Kidney tubule cell (primary cell): ENCODE measurements around the gene DIP2A.
"Not testable (repeated sequence)": the region's sequence is repeated elsewhere in the genome, so short reads cannot be mapped to it uniquely, and the experiment has no call there.

Source experiments
- DNase-seq: peaks from one replicate; pipeline ENCODE4 v3.0.0-alpha.2; 2018; ENCODE audit warnings: low spot score

The DIP2A gene

DNA sequence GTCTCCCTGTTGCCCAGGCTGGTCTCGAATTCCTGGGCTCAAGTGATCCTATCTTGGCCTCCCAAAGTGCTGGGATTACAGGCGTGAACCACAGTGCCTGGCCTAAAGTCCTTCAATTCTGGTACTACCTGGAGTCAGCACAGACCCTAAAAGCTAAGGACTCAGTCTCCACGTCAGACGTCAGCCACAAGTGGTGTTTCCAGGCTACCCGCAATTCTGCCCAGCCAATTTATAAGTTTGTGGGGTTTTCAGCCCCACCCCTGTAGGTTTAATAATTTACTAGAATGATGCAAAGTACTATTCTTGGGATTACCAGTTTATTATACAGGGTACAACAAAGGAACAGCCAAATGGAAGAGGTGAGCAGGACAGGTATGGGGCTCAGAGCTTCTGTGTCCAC, 10.6 kb upstream of the DIP2A start:
- peak; percentile 10 for DNase-seq

- not testable (repeated sequence) for DNase-seq
Observed at GRCh38 chr21:46448855-46449254, 9.8 kb upstream of the DIP2A start.

GRCh38 chr21:46452710-46453109, 6.0 kb upstream of the DIP2A start:
- DNase-seq = peak; percentile 47

- no peak for DNase-seq
Observed at GRCh38 chr21:46454142-46454541, 4.5 kb upstream of the DIP2A start.

GRCh38 chr21:46454634-46455390, 3.9 kb upstream of the DIP2A start:
- no peak for DNase-seq

DNA sequence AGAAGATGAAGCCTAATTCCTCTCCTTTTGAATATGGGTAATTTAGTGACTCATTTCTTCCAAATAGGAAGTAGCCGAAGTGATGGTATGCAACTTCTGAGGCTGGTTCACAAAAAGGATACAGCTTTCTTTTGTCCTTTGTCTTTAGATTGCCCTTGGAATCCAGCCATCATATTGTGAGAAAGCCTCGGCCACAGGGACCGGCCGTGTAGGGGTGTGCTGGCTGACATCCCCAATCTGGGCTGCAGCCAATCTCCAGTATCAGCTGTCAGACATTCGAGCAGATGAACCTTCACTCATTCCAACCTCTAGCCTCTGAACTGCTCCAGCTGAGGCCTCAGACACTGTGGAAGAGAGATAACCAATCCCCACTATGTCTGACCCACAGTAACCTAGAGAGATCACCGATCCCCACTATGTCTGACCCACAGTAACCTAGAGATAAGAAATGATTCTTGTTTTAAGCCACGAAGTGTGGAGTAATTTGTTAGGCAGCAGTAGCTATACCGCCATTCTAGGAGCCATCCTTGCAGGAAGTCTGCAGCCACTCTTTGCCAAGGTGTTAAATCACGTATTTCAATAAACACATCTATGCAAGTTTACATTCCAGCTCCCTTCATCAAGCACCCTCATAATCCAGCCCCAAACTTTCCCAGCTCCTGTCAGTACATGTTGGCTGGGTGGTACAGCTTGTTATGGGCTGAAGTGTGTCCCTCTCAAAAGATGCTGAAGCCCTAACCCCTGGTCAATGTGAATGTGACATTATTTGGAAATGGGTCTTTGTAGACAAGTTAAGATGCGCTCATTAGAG, 2.9 kb upstream of the DIP2A start:
- no peak for DNase-seq

- DNase-seq = no peak
Observed at GRCh38 chr21:46456750-46457149, 1.9 kb upstream of the DIP2A start.

GRCh38 chr21:46457801-46458314, 833 bp upstream of the DIP2A start:
- DNase-seq = peak; percentile 46

GRCh38 chr21:46459024-46459355, 299 bp downstream of the DIP2A start:
- no peak for DNase-seq

DNA sequence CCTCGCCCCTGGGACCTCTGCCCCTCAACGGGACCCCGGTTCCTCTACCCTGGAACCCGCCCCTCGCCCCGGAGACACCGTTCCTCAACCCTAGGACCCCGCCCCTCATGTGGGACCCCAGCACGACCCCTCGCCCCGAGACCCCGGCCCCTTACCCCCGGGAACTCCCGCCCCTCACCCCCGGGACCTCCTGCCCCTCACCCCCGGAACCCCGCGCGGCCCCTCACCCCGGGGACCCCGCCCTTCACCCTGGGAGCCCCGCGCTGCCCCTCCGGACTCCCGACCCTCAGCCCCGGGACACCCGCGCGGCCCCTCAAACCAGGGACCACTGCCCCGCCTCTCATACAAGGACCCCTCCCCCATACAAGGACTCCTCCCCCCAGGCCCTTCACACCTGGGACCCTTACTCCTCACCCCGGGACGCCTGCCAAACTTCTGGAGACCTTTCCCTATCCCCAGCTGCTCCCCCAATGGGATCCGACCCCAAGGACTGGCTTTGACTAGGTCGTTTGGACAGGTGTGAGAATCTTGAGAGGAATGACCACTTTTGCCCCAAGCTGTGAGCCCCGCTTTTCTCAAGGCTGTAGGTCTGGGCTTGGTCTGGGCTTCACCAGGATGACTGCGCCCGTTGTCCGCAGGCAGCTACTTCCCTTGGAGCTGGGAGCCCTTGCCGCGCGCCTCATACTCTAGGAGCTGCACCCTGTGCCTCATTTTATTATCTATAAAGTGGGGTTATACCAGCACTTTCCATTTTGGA, 843 bp downstream of the DIP2A start:
- DNase-seq = peak; percentile 47

DNA sequence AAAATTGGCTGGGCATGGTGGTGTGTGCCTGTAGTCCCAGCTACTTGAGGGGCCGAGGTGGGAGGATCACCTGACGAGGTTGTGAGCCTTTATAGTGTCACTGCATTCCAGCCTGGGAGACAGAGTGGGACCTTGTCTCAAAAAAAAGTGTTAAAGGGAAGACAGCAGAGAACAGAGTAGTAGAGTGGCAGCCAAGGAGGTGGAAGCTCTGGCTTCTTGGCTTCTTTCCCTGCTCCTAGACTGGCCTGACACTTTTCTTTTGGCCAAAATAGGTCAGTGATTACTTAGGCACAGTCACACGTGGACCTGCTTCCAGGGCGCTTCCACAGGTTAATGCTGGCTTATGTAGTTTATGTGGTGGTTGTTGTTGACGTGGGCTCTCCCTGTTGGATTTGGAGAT, 3.2 kb downstream of the DIP2A start:
- DNase-seq = no peak

DNA sequence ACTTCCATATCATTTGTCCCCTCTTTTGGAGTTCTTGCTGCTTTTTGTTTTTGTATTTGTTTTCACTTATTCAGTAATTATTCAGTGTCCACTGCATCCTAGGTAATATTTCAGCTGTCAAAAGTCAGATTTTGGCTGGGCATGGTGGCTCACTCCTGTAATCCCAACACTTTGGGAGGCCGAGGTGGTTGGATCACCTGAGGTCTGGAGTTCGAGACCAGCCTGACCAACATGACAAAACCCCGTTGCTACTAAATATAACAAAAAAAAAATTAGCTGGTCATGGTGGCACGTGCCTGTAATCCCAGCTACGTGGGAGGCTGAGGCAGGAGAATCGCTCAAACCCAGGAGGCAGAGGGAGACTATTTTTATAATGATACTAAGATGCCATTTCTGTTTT, 6.5 kb downstream of the DIP2A start:
- DNase-seq = not testable (repeated sequence)

- no peak for DNase-seq
Observed at GRCh38 chr21:46465651-46466050, 7.0 kb downstream of the DIP2A start.

DNA sequence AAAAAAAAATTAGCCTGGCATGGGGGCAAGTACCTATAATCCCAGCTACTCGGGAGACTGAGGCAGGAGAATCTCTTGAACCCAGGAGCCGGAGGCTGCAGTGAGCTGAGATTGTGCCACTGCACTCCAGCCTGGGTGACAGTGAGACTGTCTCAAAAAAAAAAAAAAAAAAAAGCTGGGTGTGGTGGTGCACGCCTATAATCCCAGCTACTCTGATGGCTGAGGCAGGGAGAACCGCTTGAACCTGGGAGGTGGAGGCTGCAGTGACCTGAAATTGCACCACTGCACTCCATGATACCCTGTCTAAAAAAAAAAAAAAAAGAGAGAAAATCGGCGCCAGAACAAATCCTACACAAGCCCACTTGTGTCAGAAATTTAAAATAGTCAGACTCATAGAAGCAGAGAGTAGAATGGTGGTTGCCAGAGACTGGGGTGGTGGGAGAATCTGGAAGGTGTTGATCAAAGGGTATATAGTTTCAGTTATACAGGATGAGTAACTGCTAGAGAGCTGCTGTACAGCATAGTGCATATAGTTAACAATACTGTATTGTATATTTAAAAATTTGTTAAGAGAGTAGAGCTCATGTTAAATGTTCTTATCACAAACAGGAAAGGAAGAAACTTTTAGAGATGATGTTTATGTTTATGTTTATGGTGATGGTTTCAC, 9.6 kb downstream of the DIP2A start:
- no peak for DNase-seq

DNA sequence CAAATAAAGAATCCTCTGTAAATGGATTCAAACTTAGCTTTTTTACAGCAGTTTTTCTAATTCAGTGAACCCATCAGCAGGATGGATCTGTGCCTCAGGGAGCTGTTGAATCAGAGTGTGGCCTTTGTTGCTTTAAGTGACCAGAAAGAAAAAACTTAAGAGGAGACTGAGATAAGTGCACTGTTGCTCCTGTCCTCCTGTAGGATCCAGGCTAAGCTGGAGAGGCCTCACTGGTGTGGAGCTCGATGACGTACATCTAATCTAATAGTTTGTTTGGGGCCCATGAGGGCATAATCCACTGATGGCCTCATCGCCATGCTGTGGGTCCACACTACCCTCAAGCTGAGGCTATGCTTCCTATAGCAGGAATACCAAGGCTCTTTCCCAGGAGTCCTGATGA, 10.6 kb downstream of the DIP2A start:
- DNase-seq = no peak

DNA sequence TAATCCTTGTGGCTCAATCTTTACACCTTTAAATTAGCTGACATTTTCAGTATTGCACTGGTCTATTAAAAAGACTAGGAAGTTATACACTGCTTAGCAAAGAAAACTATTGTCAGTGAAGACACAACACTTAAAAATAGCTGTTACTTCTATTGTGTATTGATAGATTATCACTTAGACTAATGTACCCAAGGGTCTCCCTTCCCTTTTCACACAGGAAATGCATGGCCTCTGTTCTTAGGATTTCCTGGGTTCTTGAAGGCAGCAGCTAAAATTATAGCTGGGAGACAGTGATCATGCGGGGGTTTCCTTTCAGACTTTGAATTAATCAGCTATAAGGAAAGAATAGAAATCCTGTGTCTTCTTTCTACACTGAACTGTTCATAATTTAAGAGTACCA, 12.8 kb downstream of the DIP2A start:
- DNase-seq = no peak

DNA sequence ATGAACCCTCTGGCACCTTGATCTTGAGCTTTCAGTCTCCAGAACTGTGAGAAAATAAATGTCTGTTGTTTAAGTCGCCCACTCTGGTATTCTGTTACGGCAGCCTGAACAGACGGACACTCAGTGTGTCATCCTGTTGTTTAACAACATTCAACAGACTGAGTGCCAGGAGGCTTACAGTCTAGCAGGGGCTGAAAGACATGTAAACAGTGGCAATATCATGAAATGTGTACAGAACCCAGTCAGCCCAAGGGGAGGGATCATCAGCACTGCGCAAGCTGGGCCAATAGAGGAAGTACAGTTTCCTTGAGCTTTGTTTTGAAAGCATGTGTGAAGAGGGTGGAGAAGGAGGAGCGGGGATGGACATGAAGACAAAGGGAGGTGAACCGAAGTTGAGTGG, 13.6 kb downstream of the DIP2A start:
- no peak for DNase-seq

- DNase-seq = no peak
Observed at GRCh38 chr21:46474382-46474781, 15.7 kb downstream of the DIP2A start.

- no peak for DNase-seq
Observed at GRCh38 chr21:46475296-46475695, 16.6 kb downstream of the DIP2A start.

DNA sequence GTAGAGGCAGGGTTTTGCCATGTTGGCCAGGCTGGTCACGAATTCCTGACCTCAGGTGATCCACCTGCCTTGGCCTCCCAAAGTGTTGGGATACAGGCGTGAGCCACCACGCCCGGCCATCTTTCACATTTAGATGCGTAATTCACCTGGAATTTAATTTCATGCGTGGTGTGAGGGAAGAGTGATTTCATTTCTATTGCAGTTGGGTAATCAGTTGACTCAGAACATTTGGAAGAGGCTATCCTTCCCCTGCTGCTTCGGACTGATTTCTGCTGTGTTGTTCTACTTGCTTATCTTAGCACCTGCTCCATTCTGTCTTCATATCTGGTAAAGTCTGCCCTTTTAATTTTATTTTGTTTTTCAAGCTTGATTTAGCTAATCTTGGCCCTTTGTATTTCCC, 19.1 kb downstream of the DIP2A start:
- DNase-seq = no peak

DNA sequence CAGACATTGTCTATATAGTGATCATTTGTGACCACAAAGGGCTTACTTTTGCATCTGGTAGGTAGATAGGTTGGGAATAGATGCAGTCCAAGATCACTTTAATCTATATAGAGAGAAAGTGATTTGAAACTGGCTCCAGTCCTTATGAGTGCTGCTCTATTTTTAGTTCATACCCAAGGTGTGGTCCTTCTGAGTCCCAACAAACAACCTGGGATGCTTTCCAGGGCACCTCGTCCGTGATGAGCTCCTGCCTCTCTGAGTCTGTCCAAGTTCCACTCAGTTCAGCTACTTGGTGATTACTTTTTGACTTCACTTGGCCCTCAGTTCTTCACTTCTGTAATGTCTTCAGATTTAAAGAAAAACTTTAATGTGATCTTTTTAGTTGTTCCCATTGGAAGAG, 20.2 kb downstream of the DIP2A start:
- DNase-seq = no peak

DNA sequence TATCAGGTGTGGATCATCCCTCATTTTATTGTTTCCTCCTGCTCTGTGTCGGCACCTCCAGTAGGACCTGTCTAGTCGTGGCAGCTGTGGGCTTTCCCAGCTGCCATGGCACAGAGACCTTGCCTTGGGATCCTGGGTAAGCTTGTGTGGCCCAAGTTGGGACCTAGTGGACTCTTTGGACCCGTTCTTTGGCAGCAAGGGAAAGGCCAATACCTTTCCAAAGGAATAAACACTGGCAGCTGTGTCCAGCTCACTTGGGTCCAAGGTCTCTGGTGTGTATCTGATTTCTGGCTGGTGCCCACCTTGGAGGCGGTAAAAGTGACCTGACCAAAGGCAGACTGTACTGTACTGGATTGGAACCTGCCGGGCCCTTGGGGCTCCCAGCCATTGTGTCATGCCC, 21.8 kb downstream of the DIP2A start:
- DNase-seq = no peak
